ENCODE results near the gene PRR14L.

DNA sequence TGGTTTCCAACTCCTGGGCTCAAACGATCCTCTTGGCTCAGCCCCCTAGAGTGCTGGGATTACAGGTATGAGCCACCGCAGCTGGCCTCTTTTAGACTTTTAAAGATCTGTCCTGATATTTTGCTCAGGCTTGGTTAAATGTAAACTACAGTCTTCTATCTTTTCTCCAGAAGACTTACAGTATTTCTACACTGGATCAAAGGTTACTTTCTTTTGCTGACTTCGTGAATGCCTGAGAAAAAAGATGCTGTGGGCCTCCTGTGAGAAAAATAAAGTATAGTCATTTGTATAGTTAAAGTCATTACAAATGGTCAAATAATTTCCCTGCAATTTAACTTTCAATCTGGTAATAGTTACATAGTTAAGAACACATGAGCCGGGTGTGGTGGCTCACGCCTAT is 23.5 kb upstream of the PRR14L start:
- TF ChIP-seq EZH2phosphoT487 (IDR thresholded peaks at IDR 0.05; ENCODE audit: insufficient read depth, low read depth) (no peak), EZH2 (IDR thresholded peaks at IDR 0.05; ENCODE audit: insufficient read depth, poor library complexity, severe bottlenecking) (no peak)

All from GM23248 (cell line).